Measurements from ENCODE around the gene PLEKHA7. TPM values are rescaled to one million over a fixed set of nuclear protein-coding genes. Genes with fewer than 3 reads are reported as not detected.

PLEKHA7 gene
- total and polyA plus RNA-seq, 2 of the 8 experiments (the other 6 are each of a cell fraction or from before 2014, with no cell fraction given): 11.4 to 25.6 TPM

- Histone ChIP-seq H2BK20ac (ENCODE audit: low read length) (no peak overlapping the region), H3K79me1 (ENCODE audit: low read depth, low read length) (no peaks in the 10 kb centered on the region), H2BK5ac (ENCODE audit: low read depth, low read length) (no peak overlapping the region), H3K23me2 (ENCODE audit: low read depth, low read length) (no peaks in the 10 kb centered on the region), H3K23ac (ENCODE audit: insufficient read length) (no peak overlapping the region), H3K4me2 (ENCODE audit: insufficient read depth in 1 of 2, low read depth in 2 of 2, low read length in 2 of 2) (no peak overlapping the region), H3K4ac (replicated peaks; ENCODE audit: insufficient read length, low read depth, low read length) (no peak overlapping the region), H3K9me3 (ENCODE audit: insufficient read depth in 2 of 2, low read depth in 1 of 2, low read length in 1 of 2) (no peaks in the 10 kb centered on the region), H3K4me3 (ENCODE audit: extremely low read depth in 1 of 4, insufficient read depth in 2 of 4, low read depth in 3 of 4, low read length in 4 of 4) (no peak overlapping the region), H3K27ac (ENCODE audit: low read depth, low read length) (no peak overlapping the region), H3K27me3 (replicated peaks in 1 of 4; ENCODE audit: control insufficient read depth in 3 of 4, extremely low read depth in 1 of 4, insufficient read depth in 3 of 4, low read length in 3 of 4) (peaks cover 0 to 2% (median 0%) of the 10 kb centered on the region in 4 experiments; a peak in 1 of 7 replicates), H2BK15ac (ENCODE audit: low read length) (no peak overlapping the region), H3K18ac (ENCODE audit: extremely low read depth, low read length) (no peak overlapping the region), H3K14ac (ENCODE audit: insufficient read length) (no peak overlapping the region), H2AFZ (ENCODE audit: low read length) (no peak overlapping the region), H2AK5ac (ENCODE audit: low read depth, low read length) (no peak overlapping the region), H4K8ac (ENCODE audit: extremely low read depth, insufficient read depth, low read length) (no peak overlapping the region), H3K56ac (replicated peaks; ENCODE audit: insufficient read length, low read depth, low read length) (no peak overlapping the region), H3K4me1 (replicated peaks in 1 of 4; ENCODE audit: control insufficient read depth in 3 of 4, insufficient read depth in 4 of 4, low read length in 3 of 4) (no peaks in the 10 kb centered on the region), H3K9ac (replicated peaks in 1 of 4; ENCODE audit: extremely low read depth in 1 of 4, low read depth in 3 of 4, low read length in 3 of 4) (no peak overlapping the region), H4K20me1 (replicated peaks in 1 of 2; ENCODE audit: control insufficient read depth in 1 of 2, insufficient read depth in 2 of 2, low read length in 2 of 2) (no peaks in the 10 kb centered on the region), H2BK120ac (replicated peaks; ENCODE audit: low read depth, low read length) (no peak overlapping the region), H2BK12ac (ENCODE audit: low read depth, low read length) (no peak overlapping the region), H3K79me2 (ENCODE audit: control insufficient read depth in 1 of 2, insufficient read depth in 2 of 2, low read length in 2 of 2) (no peaks in the 10 kb centered on the region), H4K5ac (ENCODE audit: insufficient read length, low read depth, low read length) (no peak overlapping the region), H3K36me3 (ENCODE audit: control insufficient read depth in 2 of 4, insufficient read depth in 4 of 4, low read length in 3 of 4) (no peaks in the 10 kb centered on the region), H4K91ac (replicated peaks; ENCODE audit: insufficient read length, low read length) (no peak overlapping the region)
- TF ChIP-seq EGR1 (IDR thresholded peaks at IDR 0.05; ENCODE audit: borderline replicate concordance, low read depth, low read length) (no peak), CTCF (IDR thresholded peaks at IDR 0.05; ENCODE audit: control extremely low read depth in 1 of 3, insufficient read depth in 1 of 3, low read depth in 1 of 3, low read length in 3 of 3) (no peak), POU5F1 (IDR thresholded peaks at IDR 0.05; ENCODE audit: low read depth, low read length) (no peak), RAD21 (IDR thresholded peaks at IDR 0.05 in 1 of 2, conservative IDR thresholded peaks at IDR 0.05 in 1 of 2; ENCODE audit: low read depth in 2 of 2, low read length in 2 of 2) (no peak), RXRA (IDR thresholded peaks at IDR 0.05; ENCODE audit: insufficient read depth, low read depth, low read length) (no peak)
- FAIRE-seq (no peak), DNase-seq (ENCODE audit: low read depth in 1 of 2, low spot score in 2 of 2) (no peak)
- ChIA-PET POLR2A (ENCODE audit: partially characterized antibody) (interaction anchor here (0.6 to 1.3 kb wide), 2 partner anchors 28 to 30 kb away, joined by 4 read pairs; partner anchors contain the start of gene C11orf58), CTCF (ENCODE audit: partially characterized antibody) (interaction anchor here (0.9 to 2.4 kb wide), 5 partner anchors 11 to 343 kb away, joined by 3 to 15 read pairs (median 3); no protein-coding TSS in a partner anchor)
- 84% methylated on average over 4 of the region's 4 CpGs; no CpG with 5 or more reads in 1 of the 2 experiments for WGBS, 2 experiments (ENCODE audit: extremely low coverage in 1 of 2, insufficient coverage in 1 of 2, insufficient read length in 1 of 2, insufficient replicate concordance in 2 of 2, low coverage in 1 of 2, low lambda C conversion rate in 2 of 2, missing lambda C conversion rate in 1 of 2)
These were observed 247.1 kb downstream of the PLEKHA7 start for GRCh38 chr11:16767137-16767536.
